ENCODE data around the gene PRUNE2.

DNA sequence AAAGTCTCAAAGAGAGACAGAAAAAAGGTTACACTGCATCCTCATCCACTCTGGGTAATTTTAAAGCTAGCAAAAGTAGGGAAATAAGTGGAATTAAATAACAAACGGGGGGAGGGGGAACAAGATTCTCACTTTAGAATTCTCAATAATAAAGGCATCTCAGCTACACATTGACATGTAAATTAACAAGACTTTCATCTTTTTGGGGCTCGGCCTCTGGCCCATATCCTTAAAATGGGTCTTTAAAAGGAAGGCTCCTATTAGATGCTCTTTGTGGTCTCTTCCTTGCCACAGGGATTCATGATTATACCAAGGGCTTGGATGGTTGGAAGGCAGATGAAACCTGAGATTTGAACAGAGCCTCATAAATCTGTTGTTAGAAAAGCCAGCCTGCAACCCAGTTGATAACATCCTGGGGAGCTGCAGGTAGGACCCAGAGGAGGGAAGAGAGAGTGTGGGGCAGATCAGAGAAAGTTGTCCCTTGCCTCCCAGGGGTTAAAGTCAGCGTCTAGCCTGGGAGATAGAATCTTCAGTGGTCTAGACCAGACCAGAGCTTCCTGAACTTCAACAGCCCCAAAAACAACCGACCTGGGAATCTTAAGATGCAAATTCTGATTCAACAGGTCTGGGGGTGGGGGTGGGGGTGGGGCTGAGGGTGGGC is 311.0 kb downstream of the PRUNE2 start:
- TF ChIP-seq CTCF (IDR thresholded peaks at IDR 0.05; ENCODE audit: borderline replicate concordance, extremely low read depth, low read length, poor library complexity, severe bottlenecking) (no peak), EZH2 (IDR thresholded peaks at IDR 0.05; ENCODE audit: borderline replicate concordance, low read depth, low read length, severe bottlenecking) (no peak)
